ENCODE data around the gene ANO1.

ANO1 gene

DNA sequence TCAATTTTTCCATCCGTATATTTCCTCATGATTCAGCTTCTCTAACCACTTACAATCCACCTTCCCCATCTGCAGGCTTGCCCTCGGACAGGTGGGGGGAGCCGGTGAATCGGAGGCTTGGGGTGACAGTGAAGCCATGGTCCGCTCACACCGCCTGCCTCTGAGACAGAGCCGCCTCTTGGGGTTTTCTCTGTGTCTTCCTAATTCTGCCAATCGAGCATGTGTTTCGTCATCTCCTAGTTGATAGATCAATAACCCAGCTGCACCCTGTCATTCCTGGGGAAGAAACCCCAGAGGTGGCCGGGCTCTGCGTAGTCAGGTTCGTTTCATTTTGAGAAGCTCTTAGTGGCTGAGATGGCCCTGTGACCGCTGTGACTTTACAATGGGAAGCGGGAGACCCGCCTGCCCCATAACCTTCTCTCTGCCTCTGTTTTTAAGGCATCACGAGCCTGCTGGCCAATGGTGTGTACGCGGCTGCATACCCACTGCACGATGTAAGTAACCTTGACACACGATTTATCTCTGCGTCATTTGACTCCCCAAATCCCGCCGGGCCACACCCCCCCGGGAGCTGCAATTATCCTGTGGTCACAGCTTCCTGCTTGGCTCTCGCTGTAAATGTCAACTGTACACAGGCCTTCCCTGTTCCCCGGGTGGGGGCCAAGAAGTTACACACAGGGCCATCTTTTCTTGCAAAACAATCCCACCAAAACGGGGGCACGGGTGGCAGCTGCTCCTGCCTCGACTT is 33.3 kb downstream of the ANO1 start:
- DNase-seq (ENCODE audit: low read depth in 4 of 4, low spot score in 1 of 4): no peak

DNA sequence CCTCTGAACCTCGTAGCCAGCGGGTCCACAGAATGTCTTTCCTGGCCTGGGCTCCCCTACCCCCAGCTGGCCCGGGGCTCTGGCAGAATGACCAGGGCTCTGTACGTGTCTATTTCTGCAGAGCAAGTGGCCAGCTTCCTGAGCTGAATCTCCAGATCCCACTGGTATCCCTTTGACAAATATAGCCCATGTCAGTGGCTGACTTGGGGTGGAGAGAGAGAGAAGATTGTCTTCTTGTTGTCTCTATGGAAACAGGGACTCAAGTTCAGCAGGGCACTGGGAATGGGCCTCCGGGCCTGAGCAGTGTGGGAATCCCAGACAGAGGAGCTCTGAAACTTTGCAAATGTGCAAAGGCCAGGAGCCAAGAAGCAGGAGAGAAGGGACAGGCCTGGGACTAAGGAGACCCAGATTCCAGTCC is 33.9 kb downstream of the ANO1 start:
- no peak for DNase-seq (ENCODE audit: low read depth in 4 of 4, low spot score in 1 of 4)

DNA sequence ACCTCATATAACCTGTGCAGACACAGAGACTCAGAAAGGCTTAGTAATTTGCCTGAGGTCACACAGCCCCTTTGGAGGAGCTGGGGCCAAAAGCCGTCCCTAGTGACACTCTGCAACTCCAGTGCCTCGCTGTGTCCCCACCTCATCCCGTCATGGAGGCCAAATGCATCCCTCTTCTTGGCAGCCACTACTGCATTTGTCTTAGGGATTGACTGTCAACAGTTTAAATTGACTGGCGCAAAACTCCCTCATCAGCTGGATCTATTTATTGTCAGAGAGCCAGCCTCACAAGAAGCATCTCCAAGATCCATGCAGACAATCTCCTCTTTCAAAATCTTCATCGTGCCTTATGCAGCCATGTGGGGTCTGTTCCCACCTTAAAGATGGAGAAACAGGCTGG is 35.7 kb downstream of the ANO1 start:
- DNase-seq (ENCODE audit: low read depth in 4 of 4, low spot score in 1 of 4): no peak

DNA sequence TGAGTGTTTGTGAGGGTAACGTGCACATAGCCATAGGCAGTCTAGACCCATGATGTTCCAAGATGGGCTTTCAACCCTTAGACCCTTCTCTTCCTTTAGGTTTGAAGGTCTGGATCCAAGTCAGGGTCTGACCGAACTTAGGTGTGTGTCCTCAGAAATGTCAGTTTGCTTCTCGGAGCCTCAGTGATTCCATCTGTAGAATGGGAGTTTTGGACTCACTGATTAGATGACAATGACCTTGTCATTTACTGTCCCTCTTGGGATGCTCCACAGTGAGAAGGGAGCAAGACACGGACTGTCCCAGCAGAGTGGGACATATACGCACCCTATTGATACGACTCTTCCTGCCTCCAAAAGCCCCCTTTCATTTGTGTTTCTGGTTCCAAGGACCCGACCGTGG is 37.7 kb downstream of the ANO1 start:
- DNase-seq (ENCODE audit: low read depth in 4 of 4, low spot score in 1 of 4): no peak

DNA sequence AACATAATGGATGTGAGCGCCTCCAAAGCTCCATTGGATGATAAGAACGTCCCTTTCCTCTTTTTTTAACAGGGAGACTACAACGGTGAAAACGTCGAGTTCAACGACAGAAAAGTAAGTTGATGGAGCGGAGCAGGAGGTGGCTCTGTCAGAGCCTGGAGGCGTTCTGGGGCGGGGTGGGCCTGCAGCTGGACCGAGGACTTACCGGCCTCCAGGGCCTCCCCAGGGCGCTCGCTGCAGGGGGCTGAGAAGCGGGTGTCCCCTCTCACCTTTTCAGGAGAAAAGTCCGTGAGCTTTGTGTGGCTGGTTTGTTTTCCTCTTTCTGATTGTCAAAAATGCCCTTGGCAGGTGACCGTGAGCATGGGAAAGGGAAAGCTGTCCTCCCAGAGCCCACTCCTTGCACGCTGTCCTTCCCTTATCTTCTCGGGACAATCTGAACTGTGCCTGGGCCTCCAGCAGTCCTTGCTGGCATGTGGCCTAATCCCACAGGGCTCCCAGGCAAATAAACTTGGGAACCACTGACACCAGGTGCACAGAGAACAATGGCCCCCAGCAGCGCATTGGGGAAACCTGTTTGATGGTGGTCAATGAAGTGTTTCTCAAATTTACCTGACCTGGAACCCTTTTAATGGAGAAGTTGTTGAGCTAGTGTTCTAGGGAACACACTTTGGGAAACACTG is 38.4 kb downstream of the ANO1 start:
- DNase-seq (ENCODE audit: low read depth in 4 of 4, low spot score in 1 of 4): no peak

DNA sequence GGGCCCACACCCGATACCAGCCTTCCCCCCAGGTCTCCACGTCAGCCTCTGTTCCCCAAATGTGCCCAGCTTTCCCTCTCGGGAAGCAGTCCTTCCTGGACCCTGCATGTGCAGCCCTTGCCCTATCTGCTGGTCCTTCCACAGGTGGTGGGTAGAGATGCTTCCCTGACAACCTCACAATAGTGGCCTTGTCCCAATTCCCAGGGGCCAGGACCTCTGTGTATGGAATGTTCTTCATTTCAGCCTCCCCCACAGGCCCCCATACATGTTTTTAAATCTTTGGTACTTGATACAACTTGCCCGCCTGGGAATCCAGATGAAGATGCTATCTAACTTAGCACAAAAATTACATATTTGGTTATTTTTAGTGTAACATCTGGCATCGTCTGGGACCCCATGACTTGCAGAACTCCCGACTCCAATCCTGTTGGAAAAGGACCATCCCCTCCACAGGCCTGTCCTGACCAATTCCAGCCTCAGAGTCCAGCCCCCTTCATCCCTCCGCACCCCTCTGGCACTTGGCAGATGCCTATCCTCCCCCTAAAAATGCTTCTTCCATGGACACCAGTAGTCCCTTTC is 39.5 kb downstream of the ANO1 start:
- no peak for DNase-seq (ENCODE audit: low read depth in 4 of 4, low spot score in 1 of 4)

DNA sequence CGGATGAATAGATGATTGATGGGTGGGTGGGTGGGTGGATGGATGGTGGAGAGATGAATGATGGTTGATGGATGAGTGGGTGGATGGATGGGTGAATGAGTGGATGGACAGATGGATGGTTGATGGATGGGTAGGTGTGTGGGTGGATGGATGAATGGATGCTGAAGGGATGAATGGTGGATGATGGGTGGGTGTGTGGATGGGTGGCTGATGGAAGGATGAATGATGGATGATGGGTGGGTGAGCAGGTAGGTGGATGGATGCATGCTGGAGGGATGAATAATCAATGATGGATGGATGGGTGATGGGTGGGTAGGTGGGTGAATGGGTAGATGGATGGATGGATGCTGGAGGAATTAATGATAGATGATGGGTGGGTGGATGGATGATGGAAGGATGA is 40.5 kb downstream of the ANO1 start:
- no peak for DNase-seq (ENCODE audit: low read depth in 4 of 4, low spot score in 1 of 4)

DNA sequence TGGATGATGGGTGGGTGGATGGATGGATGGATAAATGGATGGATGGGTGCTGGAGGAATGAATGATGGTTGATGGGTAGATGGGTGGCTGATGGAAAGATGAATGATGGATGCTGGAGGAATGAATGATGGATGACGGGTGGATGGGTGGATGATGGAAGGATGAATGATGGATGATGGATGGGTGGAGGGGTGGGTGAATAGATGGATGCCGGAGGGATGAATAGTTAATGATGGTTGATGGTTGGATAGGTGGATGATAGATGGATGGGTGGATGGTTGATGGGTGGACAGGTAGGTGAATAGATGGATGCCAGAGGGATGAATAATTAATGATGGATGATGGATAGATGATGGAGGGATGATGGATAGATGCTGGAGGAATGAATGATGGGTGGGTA is 41.4 kb downstream of the ANO1 start:
- no peak for DNase-seq (ENCODE audit: low read depth in 4 of 4, low spot score in 1 of 4)

DNA sequence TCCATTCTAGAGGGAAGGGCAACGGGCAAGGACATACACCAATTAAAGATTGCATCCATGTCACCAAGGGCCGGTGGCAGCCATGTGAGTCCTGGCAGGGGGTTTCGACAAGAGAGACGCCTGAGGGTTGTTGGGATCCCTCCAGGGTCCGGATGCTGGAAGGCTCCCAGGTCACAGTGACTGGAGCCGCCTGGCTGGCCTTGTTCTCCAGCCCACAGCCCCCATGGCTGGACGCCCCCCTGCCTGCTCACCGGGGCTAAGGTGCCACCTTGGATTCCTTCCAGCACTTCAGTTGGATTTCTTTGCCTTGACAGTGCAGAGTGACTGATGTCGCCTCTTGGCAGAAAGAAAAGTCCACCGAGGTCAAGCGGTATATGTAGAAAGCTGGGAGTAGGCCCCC is 42.6 kb downstream of the ANO1 start:
- DNase-seq (ENCODE audit: low read depth in 4 of 4, low spot score in 1 of 4): no peak

DNA sequence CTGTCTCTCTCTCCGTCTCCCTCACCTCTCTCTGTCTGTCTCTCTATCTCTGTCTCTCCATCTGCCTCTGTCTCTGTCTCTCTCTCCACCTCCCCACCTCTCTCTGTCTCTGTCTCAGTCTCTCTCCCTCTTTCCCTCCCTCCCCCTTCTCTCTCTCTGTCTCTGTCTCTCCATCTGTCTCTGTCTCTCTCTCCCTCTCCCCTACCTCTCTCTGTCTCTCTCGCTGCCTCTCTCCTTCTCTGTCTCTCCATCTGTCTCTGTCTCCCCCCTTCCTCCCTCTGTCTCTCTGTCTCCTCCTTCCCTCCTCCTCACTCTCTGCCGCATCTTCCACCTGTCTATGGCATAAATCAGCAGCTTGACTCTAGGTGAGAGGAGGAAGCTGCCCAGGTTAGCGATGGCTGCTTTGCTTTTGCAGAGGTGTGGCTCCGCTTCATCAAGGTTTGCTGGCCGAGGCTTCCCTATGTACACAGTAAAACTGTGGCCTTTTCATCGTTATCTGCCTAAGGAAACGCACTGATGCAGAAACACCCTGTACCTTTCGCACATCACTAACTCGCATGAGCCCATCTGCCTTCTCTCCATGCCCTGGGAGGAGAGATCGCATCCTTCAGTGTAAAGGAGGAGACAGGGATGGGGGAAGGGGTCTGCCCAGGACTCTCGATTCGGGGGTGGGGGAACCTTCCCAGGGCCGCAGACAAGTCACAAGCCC is 44.5 kb downstream of the ANO1 start:
- no peak for DNase-seq (ENCODE audit: low read depth in 4 of 4, low spot score in 1 of 4)

DNA sequence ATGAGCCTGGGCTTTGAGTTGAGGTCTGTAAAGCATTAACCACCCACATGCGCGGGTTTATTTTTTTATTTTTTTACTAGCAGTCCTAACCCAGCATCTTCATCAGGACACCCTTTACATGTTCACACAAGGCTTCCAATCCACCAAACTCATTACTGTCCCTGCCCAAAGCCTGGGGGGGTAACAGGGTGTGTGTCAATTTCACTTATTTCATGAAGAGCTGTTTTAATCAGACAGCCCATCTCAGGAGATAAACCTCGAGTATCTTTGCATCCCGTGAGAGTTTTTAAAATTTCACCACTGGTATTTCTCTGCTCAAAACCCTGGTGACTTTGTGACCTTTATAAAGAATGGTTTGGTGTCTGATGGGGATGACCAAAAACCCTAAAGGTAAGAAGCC is 45.6 kb downstream of the ANO1 start:
- no peak for DNase-seq (ENCODE audit: low read depth in 4 of 4, low spot score in 1 of 4)

DNA sequence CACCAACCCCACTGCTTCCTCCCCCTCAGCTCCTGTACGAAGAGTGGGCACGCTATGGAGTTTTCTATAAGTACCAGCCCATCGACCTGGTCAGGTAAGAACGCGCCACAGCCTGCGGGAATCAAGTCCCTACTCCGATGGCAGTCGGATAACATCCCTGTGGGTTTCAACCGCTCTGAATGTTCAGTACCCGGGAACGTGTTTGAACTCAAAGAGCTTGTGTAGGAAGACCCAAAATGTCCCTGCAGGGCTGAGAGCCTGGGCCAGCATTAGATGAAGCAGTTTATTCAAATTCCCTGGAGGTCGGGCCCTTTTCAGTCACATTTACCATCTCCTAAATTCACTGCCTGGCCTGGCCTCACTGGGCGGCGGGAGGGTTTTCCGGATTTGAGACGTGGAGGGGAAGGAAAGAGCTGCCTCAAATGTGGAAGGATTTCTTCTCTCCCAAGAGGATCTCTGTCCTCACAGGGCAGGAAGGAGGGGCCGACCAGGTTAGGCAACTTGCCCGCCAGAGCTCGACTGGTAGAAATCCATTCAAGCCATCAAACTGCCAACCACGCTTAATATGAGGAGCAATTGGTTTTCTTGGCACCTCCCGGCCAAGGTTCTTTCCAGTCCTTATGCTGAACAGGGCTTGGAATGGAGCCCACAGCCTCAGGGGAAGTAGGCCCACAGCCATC is 46.3 kb downstream of the ANO1 start:
- DNase-seq (ENCODE audit: low read depth in 4 of 4, low spot score in 1 of 4): no peak

DNA sequence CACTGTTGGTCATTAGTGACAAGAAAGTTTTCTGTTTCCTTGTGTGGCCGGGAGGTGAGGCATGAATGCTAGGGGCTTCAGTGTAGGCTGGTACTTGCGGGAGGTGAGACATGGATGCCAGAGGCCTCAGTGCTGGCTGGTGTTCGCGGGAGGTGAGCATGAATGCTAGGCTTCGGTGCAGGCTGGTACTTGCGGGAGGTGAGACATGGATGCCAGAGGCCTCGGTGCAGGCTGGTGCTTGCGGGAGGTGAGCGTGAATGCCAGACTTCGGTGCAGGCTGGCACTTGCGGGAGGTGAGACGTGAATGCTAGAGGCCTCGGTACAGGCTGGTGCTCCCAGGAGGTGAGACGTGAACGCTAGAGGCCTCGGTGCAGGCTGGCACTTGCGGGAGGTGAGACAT is 48.4 kb downstream of the ANO1 start:
- no peak for DNase-seq (ENCODE audit: low read depth in 4 of 4, low spot score in 1 of 4)

DNA sequence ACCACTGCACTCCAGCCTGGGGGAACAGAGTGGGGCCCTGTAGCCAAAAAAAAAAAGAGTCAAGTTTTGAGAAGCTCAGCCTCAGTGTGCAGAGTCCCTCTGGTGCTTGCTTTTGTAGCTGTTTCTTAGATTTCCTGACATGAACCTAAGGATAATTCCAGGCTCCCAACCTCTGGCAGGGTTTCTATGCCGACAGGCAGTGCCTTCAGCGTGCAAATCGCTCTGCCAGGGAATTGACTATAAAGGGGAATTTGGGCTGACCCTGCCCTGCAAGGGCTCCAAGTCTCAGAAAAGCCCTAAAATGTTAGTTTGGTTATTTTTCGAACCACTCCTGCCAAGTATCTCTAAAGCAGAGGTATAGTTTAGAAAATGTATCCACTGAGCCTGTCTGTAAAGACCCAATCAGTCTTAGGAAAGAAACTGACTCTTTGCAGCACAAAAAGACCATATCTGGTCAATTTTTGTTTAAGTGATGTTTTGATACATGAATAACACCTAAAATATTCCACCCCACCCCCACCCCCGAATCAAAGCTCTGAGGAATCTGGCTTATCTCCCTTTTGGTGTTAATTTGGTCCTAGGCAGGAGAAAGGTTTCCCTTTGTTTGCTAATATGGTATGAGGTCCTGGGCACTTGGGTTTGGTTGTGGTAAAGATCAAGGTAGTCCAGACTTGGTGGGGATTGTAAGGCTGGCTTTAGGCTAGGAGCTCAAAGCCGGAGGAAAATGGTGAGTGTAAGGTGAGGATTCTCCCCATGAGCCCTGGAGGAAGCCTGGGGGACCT is 49.7 kb downstream of the ANO1 start:
- DNase-seq (ENCODE audit: low read depth in 4 of 4, low spot score in 1 of 4): no peak

DNA sequence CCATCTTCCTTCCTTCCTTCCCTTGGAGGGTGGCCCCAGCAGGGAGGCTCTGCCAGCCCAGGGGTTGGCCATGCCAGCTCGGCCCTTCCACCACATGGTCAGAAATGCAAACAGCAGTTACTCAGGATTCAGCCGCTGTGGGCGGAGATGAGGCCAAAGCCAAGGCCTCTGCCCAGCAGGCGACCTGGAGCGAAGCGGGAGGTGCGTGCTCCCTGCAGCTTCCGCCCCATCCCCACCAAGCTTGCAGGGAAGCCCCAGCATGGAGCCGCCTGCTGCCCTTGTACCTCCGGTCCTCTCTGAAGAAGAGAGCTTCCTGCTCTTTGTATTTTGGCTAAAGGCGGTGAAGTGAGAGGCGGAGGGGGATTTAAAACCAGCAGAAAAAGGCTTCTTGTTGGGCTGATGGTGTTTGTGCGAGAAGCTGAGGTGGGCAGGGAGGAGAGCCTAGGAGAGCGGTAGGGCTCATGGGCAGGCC is 50.4 kb downstream of the ANO1 start:
- no peak for DNase-seq (ENCODE audit: low read depth in 4 of 4, low spot score in 1 of 4)

DNA sequence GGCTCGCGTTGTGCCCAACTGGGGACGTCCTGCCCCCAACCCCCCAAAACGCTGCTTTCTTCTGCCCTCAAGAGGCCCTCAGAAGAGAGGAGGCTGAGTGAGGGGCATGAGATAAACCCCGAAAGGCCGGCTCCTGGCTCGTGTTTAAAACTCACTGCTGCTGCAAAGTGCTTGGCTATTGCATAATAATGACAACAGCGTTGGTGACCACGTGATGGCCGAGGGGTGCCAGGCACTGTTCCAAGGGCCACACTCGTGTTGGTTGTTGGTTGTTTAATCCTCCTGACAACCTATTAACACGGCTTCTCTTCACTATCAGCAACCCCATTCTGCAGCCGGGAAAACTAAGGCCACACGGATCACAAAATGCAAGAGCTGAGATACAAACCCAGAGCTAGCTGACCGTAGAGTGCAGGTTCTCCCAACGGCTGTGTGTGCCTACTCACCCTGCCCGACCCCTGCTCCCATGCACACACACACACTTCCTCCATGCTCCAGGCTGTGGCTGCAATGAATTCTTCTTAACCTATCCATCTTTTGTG is 51.0 kb downstream of the ANO1 start:
- DNase-seq (ENCODE audit: low read depth in 4 of 4, low spot score in 1 of 4): no peak

DNA sequence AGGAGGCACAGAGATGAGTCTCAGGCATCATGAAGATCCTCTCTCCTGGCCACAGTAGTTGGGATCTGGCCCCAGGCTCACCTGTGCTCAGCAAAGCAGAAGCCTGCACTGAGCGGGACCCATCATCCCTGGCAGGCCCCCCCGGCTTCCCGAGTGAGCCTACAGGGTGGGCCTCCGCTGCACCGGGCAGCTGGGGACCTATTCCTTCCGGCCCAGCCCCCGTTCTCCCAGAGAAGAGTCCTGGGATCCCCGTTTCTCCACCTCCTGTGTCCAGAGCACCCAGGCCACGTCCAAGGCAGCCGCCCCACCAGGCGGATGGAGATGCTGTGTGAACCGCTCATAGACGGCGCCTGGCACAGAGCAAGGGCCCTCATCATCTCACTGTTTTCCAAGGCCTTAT is 52.5 kb downstream of the ANO1 start:
- no peak for DNase-seq (ENCODE audit: low read depth in 4 of 4, low spot score in 1 of 4)

DNA sequence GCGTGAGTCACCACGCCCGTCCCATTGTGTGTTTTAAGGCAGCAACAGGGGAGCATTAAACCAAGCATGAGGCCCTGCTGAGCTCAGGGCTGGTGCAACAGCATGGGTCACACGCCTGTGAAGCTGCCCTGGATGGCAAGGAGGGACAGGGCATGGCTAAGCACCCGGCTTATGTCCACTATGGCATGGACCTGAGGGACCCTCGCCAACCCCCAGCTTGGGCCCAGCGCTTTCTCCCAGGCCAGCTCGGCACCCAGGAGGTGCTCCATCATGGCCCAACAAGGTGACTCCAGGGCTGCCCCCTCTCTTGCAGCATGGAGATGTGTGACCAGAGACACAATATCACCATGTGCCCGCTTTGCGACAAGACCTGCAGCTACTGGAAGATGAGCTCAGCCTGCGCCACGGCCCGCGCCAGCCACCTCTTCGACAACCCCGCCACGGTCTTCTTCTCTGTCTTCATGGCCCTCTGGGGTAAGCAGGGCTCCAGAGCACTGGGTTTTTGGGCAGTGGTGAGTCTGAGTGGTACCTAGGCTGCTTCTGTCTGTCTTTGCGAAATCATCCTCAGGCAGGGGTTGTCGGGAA is 53.6 kb downstream of the ANO1 start:
- DNase-seq (ENCODE audit: low read depth in 4 of 4, low spot score in 1 of 4): no peak

DNA sequence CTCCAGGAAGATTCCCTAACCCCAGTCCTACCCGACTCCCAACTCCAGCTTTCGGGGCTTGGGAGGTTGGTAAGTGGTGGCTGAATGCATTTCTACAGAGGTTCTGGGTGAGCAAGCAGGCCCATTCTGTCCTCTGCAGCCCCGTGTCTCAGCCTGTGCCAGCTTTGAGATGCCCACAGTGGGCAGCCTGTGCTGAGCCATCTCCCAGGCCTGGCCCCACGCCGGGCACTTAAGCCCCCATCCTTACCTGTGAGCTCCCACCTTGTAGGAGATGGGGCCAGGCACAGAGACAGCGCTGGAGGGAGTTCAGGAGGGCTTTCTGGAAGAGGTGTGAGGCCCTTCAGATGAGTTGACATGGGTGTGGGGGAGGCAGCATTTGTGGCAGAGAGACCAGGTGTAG is 54.5 kb downstream of the ANO1 start:
- no peak for DNase-seq (ENCODE audit: low read depth in 4 of 4, low spot score in 1 of 4)

DNA sequence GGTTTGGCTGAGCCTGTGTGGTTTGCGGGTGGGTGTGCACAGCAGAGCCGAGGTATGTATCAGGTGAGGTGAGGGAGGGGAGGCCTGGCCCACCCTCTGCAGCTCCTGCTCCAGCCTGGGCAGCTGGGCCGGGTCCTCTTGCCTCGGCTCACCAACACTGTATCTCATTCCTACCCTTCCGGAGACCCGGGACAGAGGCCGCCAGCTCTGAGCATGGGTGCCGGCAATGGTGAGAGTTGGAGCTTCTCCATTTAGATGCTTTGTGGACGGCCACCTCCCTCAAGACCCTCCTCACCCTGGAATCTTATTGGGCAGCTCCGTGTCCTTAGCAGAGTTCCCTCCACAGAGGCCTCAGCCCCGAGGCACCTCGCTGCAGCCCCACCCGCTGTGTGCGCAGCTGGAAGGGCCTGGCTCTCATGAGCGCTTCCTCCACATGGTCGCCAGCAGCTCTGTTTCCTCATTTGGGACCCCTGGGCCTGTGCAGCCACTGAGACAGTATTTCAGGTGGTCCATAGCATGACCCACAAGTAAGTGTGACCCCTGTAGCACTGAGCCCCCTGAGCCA is 55.7 kb downstream of the ANO1 start:
- no peak for DNase-seq (ENCODE audit: low read depth in 4 of 4, low spot score in 1 of 4)
